EL (cell line): Measurements from ENCODE around the gene RPL39.
"Not testable (repeated sequence)": the region's sequence is repeated elsewhere in the genome, so short reads cannot be mapped to it uniquely, and the experiment has no call there.

Experiments
- DNase-seq: peaks from one replicate; pipeline ENCODE4 v3.0.0-alpha.2; 2016

RPL39 gene

GRCh38 chrX:119791437-119792231 lies at the start of gene RPL39:
Gene RPL39 (minus strand): TSS chrX:119791630. CDS start chrX:119791576, 54 bp downstream.
- DNase-seq: peak; percentile 88

GRCh38 chrX:119833905-119834304 lies 42.5 kb upstream of the RPL39 start:
- no peak for DNase-seq

- DNase-seq: no peak
Measured at GRCh38 chrX:119828446-119828845, 37.0 kb upstream of the RPL39 start.

- DNase-seq: peak; percentile 37
Measured at GRCh38 chrX:119826399-119826959, 35.0 kb upstream of the RPL39 start.

GRCh38 chrX:119824221-119824620 lies 32.8 kb upstream of the RPL39 start:
- not testable (repeated sequence) for DNase-seq

GRCh38 chrX:119821703-119822102 lies 30.3 kb upstream of the RPL39 start:
- not testable (repeated sequence) for DNase-seq

- no peak for DNase-seq
Measured at GRCh38 chrX:119817130-119817690, 25.8 kb upstream of the RPL39 start.

GRCh38 chrX:119816300-119816699 lies 24.9 kb upstream of the RPL39 start:
- no peak for DNase-seq

- peak; percentile 9 for DNase-seq
Measured at GRCh38 chrX:119809185-119809666, 17.8 kb upstream of the RPL39 start.

- DNase-seq: not testable (repeated sequence)
Measured at GRCh38 chrX:119808461-119808860, 17.0 kb upstream of the RPL39 start.

- no peak for DNase-seq
Measured at GRCh38 chrX:119802546-119802945, 11.1 kb upstream of the RPL39 start.

GRCh38 chrX:119801253-119802221 lies 10.1 kb upstream of the RPL39 start:
- DNase-seq: no peak

- no peak for DNase-seq
Measured at GRCh38 chrX:119790977-119791436, 423 bp downstream of the RPL39 start.

- peak; percentile 40 for DNase-seq
Measured at GRCh38 chrX:119784747-119785446, 6.5 kb downstream of the RPL39 start.

- DNase-seq: no peak
Measured at GRCh38 chrX:119783026-119783425, 8.4 kb downstream of the RPL39 start.

GRCh38 chrX:119778829-119779228 lies 12.6 kb downstream of the RPL39 start:
- DNase-seq: no peak

GRCh38 chrX:119775517-119776238 lies 15.8 kb downstream of the RPL39 start:
- DNase-seq: no peak

- not testable (repeated sequence) for DNase-seq
Measured at GRCh38 chrX:119769388-119769787, 22.0 kb downstream of the RPL39 start.

GRCh38 chrX:119768436-119768835 lies 23.0 kb downstream of the RPL39 start:
- DNase-seq: peak; percentile 70

GRCh38 chrX:119763836-119764387 lies 27.5 kb downstream of the RPL39 start:
- no peak for DNase-seq

GRCh38 chrX:119763181-119763580 lies 28.2 kb downstream of the RPL39 start:
- DNase-seq: peak; percentile 92
